A673 (cell line): ENCODE measurements around the gene NPVF.

Experiments
- CTCF ChIP-seq: fragments of 300-800, 200-600 bp; sonication (generic); conservative IDR thresholded peaks from 2 replicates; pipeline ENCODE4 v1.5.1; 2017; ENCODE audit warnings: low read depth, mild to moderate bottlenecking, antibody characterized with exemption, low read length, moderate library complexity, mixed read lengths
- EZH2 ChIP-seq: fragments of 200-600 bp; sonication (generic); IDR thresholded peaks from 2 replicates; pipeline ENCODE4 v1.6.1; 2017; ENCODE audit warnings: borderline replicate concordance, low read depth, mild to moderate bottlenecking, mixed read lengths, antibody characterized with exemption, low read length; ENCODE audit not compliant: poor library complexity, severe bottlenecking

- TF ChIP-seq CTCF (no peak), EZH2 (no peak)
Observed at GRCh38 chr7:25256333-25256819, 28.1 kb upstream of the NPVF start.
